Stimulated activated naive CD8-positive, alpha-beta T cell treated with anti-CD3 and anti-CD28 coated beads, Interleukin-15, Interleukin-2, amounts not matched to agents 100 ng/mL and 50 ng/mL, for 24 hours (primary cell): ENCODE measurements around the gene LMBR1.
"Not testable (repeated sequence)": the region's sequence is repeated elsewhere in the genome, so short reads cannot be mapped to it uniquely, and the experiment has no call there.

Source experiments
- H3K27ac Mint-ChIP-seq: one replicate; pipeline ENCODE4 v1.8.0; 2021; ENCODE audit warnings: mild to moderate bottlenecking, mixed read lengths
- H3K27me3 Mint-ChIP-seq: one replicate; pipeline ENCODE4 v1.8.0; 2021; ENCODE audit warnings: mixed read lengths
- H3K36me3 Mint-ChIP-seq: one replicate; pipeline ENCODE4 v1.8.0; 2021; ENCODE audit warnings: low read depth, mixed read lengths
- H3K4me1 Mint-ChIP-seq: one replicate; pipeline ENCODE4 v1.8.0; 2021; ENCODE audit warnings: low read depth, mixed read lengths
- H3K4me3 Mint-ChIP-seq: one replicate; pipeline ENCODE4 v1.8.0; 2021; ENCODE audit warnings: mild to moderate bottlenecking, mixed read lengths
- H3K9me3 Mint-ChIP-seq: one replicate; pipeline ENCODE4 v1.8.0; 2021; ENCODE audit warnings: mixed read lengths

The LMBR1 gene

GRCh38 chr7:156650042-156650441, 242.9 kb downstream of the LMBR1 start:
- H3K36me3 Mint-ChIP-seq: no peaks in the 10 kb centered on the region
- H3K27ac Mint-ChIP-seq: no peak overlapping the region
- no peaks in the 10 kb centered on the region for H3K9me3 Mint-ChIP-seq
- H3K4me1 Mint-ChIP-seq: no peaks in the 10 kb centered on the region
- no peak overlapping the region for H3K4me3 Mint-ChIP-seq
- peaks cover 66% of the 10 kb centered on the region for H3K27me3 Mint-ChIP-seq

- H3K27me3 Mint-ChIP-seq: peaks cover 79% of the 10 kb centered on the region
- not testable (repeated sequence) for H3K4me3 Mint-ChIP-seq, H3K4me1 Mint-ChIP-seq, H3K9me3 Mint-ChIP-seq, H3K27ac Mint-ChIP-seq, H3K36me3 Mint-ChIP-seq
These were observed 245.7 kb downstream of the LMBR1 start for GRCh38 chr7:156647330-156647729.

DNA sequence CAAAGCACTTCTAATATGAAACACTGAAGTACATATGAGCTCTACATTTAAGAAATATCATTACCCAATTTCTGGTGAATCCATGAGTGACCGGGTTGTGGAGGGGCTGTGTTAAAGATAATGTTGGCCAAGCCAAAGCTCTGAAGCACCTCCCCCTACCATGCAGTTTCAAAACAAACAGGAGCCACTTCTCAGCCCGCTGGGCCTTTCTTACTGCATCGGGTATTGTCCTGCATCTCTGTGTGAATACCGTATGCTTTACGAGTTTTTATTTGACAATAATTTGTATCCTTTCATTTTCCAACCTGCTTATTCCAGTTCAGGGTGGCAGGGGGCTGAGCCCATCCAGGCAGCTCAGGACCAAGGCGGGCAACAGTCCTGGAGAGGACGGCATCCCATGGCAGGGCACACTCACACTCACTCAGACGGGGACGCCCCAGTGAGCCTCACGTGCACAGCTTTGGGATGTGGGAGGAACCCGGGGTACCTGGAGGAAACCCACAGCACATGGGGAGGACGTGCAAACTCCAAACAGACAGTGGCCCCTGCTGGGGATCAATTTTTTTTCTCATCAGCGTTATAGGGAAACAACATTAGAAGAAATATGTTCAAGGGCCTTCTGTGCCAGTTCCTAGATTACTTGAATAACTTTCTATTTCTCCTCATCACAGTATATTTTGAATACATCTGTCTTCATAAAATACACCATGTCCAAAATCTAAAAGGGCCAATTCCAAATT, 250.5 kb downstream of the LMBR1 start:
- Mint-ChIP-seq H3K4me1 (peaks cover 17% of the 10 kb centered on the region), H3K27me3 (peaks cover 56% of the 10 kb centered on the region), H3K27ac (no peak overlapping the region), H3K36me3 (peaks cover 10% of the 10 kb centered on the region), H3K9me3 (peaks cover 6% of the 10 kb centered on the region), H3K4me3 (no peak overlapping the region)

GRCh38 chr7:156640949-156641485, 252.0 kb downstream of the LMBR1 start:
- peaks cover 6% of the 10 kb centered on the region for H3K9me3 Mint-ChIP-seq
- peaks cover 13% of the 10 kb centered on the region for H3K36me3 Mint-ChIP-seq
- H3K4me1 Mint-ChIP-seq: peaks cover 17% of the 10 kb centered on the region
- H3K27ac Mint-ChIP-seq: peak overlapping the region; percentile 91
- H3K27me3 Mint-ChIP-seq: peaks cover 46% of the 10 kb centered on the region
- H3K4me3 Mint-ChIP-seq: peak overlapping the region; percentile 89

DNA sequence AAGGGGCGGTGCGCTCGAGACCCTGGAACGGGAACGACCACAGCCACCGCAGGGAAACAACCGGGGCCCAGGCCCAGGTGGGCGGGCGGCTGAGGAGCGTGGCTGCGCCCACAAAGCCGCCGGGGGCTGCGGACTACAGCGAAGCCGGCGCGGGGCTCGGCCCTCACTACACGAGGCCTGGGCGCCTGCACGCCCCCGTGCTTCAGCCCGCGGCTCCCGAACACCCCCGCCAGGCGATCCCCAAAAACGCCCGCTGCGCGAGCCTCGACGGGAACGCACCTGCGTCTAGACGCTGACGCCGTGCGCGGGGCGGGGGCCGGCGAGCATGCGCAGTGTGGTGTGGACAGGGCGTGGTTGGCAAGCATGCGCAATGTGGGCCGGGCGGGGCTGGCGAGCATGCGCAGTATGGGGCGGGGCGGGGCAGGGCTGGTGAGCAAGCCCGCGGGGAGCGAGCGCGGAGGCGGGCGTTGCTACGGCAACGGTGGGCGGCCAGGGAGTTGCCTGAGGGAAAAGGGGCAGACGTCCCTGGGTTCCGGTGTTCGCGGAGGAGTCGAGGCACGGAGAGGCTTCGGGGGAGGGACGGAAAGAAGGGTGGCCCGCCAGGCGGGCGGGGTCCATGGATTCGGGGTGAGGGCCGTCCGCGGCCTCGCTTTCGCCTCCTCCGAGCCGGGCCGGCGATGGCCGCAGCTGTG, 252.6 kb downstream of the LMBR1 start, which contains the start of gene RNF32:
TSS of gene RNF32 (plus strand) at position 518 of the 692 bp plus-strand sequence. CDS start 3,104 bp downstream, outside the sequence.
- H3K27ac Mint-ChIP-seq: peak within 1 kb of the TSS; percentile 91
- H3K9me3 Mint-ChIP-seq: peaks cover 6% of the 10 kb centered on the region
- H3K4me3 Mint-ChIP-seq: peak within 1 kb of the TSS; percentile 89
- peaks cover 41% of the 10 kb centered on the region for H3K27me3 Mint-ChIP-seq
- peaks cover 13% of the 10 kb centered on the region for H3K36me3 Mint-ChIP-seq
- peaks cover 17% of the 10 kb centered on the region for H3K4me1 Mint-ChIP-seq

GRCh38 chr7:156639426-156640256, 253.3 kb downstream of the LMBR1 start:
- Mint-ChIP-seq H3K27ac (peak overlapping the region; percentile 71), H3K4me3 (peak overlapping the region; percentile 89), H3K4me1 (peaks cover 17% of the 10 kb centered on the region), H3K36me3 (peaks cover 13% of the 10 kb centered on the region), H3K9me3 (peaks cover 6% of the 10 kb centered on the region), H3K27me3 (peaks cover 33% of the 10 kb centered on the region)

DNA sequence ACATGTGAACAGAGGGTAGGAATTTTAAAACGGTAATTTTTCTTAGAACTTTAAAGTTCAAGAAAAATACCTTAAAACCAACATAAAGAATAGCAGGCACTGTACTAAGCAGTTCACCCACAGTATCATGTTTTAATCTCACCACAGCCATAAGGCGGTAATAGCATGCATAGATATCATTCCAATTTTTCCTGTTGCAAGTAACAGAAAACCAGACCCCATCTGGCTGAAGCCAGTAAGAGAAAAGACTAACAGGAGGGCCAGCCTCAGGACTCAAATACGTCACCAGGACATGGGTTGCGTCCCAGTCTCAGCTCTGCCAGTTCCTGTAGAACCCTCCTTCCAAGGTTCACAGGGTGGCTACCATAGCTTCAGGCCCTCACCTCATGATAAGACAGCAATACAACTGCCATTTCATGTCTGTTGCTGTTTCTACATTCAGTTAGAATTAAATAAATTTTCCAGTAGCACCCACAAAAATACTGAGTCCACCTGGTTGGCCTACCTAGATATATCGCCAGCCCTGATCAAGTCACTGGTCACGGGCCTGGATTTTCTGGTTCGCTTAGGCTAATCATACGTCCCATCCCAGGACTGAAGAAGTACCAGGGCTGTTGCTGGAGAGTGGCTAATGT, 254.4 kb downstream of the LMBR1 start:
- H3K9me3 Mint-ChIP-seq: peaks cover 6% of the 10 kb centered on the region

DNA sequence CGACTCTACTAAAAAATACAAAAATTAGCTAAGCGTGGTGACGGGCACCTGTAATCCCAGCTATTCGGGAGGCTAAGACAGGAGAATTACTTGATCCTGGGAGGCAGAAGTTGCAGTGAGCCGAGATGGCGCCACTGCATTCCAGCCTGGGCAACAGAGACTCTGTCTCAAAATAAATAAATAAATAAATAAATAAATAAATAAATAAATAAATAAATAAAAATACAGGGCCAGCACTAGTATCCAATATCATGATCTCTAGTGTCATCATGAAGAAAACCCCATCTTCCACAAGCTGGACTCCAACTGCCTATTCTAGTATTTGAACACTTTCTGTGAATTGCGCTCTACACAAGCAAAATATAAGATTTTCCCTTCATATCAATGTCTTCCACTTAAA, 255.9 kb downstream of the LMBR1 start:
- H3K4me1 Mint-ChIP-seq: peaks cover 17% of the 10 kb centered on the region
- H3K4me3 Mint-ChIP-seq, H3K27ac Mint-ChIP-seq, H3K9me3 Mint-ChIP-seq: not testable (repeated sequence)
- peaks cover 13% of the 10 kb centered on the region for H3K36me3 Mint-ChIP-seq
- peaks cover 15% of the 10 kb centered on the region for H3K27me3 Mint-ChIP-seq

More for the DNA sequence above, 254.4 kb downstream of the LMBR1 start:
- Mint-ChIP-seq H3K4me3 (no peak overlapping the region), H3K27me3 (peaks cover 23% of the 10 kb centered on the region), H3K4me1 (peaks cover 17% of the 10 kb centered on the region), H3K27ac (no peak overlapping the region), H3K36me3 (peaks cover 13% of the 10 kb centered on the region)

- Mint-ChIP-seq H3K4me3 (no peak overlapping the region), H3K9me3 (peaks cover 6% of the 10 kb centered on the region), H3K4me1 (peaks cover 8% of the 10 kb centered on the region), H3K27ac (no peak overlapping the region), H3K36me3 (peaks cover 13% of the 10 kb centered on the region), H3K27me3 (peaks cover 6% of the 10 kb centered on the region)
These were observed 257.2 kb downstream of the LMBR1 start for GRCh38 chr7:156635529-156636385.

DNA sequence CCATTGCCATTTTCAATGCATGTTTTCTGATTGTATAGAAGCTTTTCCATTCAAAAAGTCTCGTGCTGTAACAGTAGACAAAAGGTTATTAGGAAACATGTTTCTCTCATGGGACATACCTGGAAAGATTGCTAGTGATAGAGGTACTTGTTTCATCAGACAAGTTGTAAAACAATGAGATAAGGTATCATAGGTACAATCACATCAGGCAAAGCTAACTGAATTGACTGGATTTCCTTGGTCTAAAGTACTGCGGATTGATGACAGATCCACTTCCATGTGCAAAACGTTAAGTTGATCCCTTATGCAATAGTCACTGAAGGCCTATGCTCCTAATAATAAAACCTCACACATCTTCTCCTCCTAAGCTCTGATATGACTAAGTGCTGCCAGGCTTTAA, 258.9 kb downstream of the LMBR1 start:
- Mint-ChIP-seq H3K27ac (no peak overlapping the region), H3K4me3 (no peak overlapping the region), H3K9me3 (peaks cover 3% of the 10 kb centered on the region), H3K36me3 (peaks cover 8% of the 10 kb centered on the region), H3K27me3 (peaks cover 1% of the 10 kb centered on the region), H3K4me1 (no peaks in the 10 kb centered on the region)

GRCh38 chr7:156629873-156630272, 263.1 kb downstream of the LMBR1 start:
- Mint-ChIP-seq H3K4me3 (no peak overlapping the region), H3K27me3 (no peaks in the 10 kb centered on the region), H3K4me1 (peaks cover 4% of the 10 kb centered on the region), H3K27ac (no peak overlapping the region), H3K36me3 (no peaks in the 10 kb centered on the region), H3K9me3 (peaks cover 14% of the 10 kb centered on the region)

GRCh38 chr7:156628562-156628961, 264.4 kb downstream of the LMBR1 start:
- Mint-ChIP-seq H3K27ac (no peak overlapping the region), H3K9me3 (peaks cover 14% of the 10 kb centered on the region), H3K27me3 (no peaks in the 10 kb centered on the region), H3K4me3 (no peak overlapping the region), H3K36me3 (no peaks in the 10 kb centered on the region), H3K4me1 (peaks cover 4% of the 10 kb centered on the region)
